K562 (cell line): ENCODE data around the gene BCO1. TPM values are rescaled to one million over a fixed set of nuclear protein-coding genes. Genes with fewer than 3 reads are reported as not detected.
A peak's percentile ranks its signal among the peaks of the same experiment; 100 is the strongest.

Experiments
- ARID3B ChIP-seq: fragments of 250-450 bp; sonication (Bioruptor Pico); IDR thresholded peaks from 2 replicates; pipeline ENCODE4 v1.4.0; 2020; ENCODE audit warnings: borderline replicate concordance
- BRD9 ChIP-seq: fragments of 450-650 bp; IDR thresholded peaks from 2 replicates; pipeline ENCODE4 v1.6.1; 2018; ENCODE audit warnings: low read depth; ENCODE audit not compliant: partially characterized antibody
- CEBPG ChIP-seq, 3 experiments: fragments of 200-800 bp in 1 of 3; sonication (Bioruptor generic) in 1 of 3; sonication (generic) in 1 of 3; formaldehyde crosslinking in 1 of 3; IDR thresholded peaks in 2 of 3; conservative IDR thresholded peaks in 1 of 3; 2 replicates each; pipeline versions ENCODE4 v1.6.1 to v1.8.0; 2016 to 2022; ENCODE audit warnings: missing compliant biosample characterization in 2 of 3, missing genetic modification characterization in 2 of 3, mild to moderate bottlenecking in 1 of 3, missing genetic modification reagents in 1 of 3
- CGGBP1 ChIP-seq: fragments of 250-450 bp; sonication (Bioruptor Pico); IDR thresholded peaks from 2 replicates; pipeline ENCODE4 v1.9.0; 2021; ENCODE audit warnings: mild to moderate bottlenecking
- EGR1 ChIP-seq: fragments of 450-650 bp; conservative IDR thresholded peaks from 2 replicates; pipeline ENCODE4 v1.6.1; 2017; ENCODE audit warnings: mild to moderate bottlenecking
- ELK1 ChIP-seq: sonication (generic); formaldehyde crosslinking; IDR thresholded peaks from 2 replicates; pipeline ENCODE4 v1.8.1; 2022; ENCODE audit warnings: missing genetic modification reagents
- FIP1L1 ChIP-seq: fragments of 200-400 bp; formaldehyde crosslinking; IDR thresholded peaks from 2 replicates; pipeline ENCODE4 v1.6.1; 2018; ENCODE audit warnings: mild to moderate bottlenecking, low read depth, low read length; ENCODE audit not compliant: poor library complexity, severe bottlenecking
- FOXP1 ChIP-seq: sonication (generic); formaldehyde crosslinking; IDR thresholded peaks from 2 replicates; pipeline ENCODE4 v1.8.0; 2022; ENCODE audit warnings: mild to moderate bottlenecking, missing genetic modification reagents
- JUND ChIP-seq, 2 experiments: IDR thresholded peaks; 2 replicates in 1 of 2; 3 replicates in 1 of 2; pipeline ENCODE4 v1.6.1; 2011; ENCODE audit warnings: borderline replicate concordance in 2 of 2, low read depth in 2 of 2, low read length in 2 of 2, improper control_type of control experiment in 1 of 2, missing biosample characterization in 1 of 2, missing genetic modification characterization in 1 of 2, missing genetic modification reagents in 1 of 2
- KDM4B ChIP-seq, 2 experiments: fragments of 450-650 bp in 1 of 2; sonication (generic) in 1 of 2; IDR thresholded peaks; 2 replicates each; pipeline ENCODE4 v1.6.1; 2016 to 2017; ENCODE audit warnings: borderline replicate concordance in 2 of 2, antibody characterized with exemption in 1 of 2, low read depth in 1 of 2, mild to moderate bottlenecking in 1 of 2
- MAX ChIP-seq: sonication (generic); formaldehyde crosslinking; IDR thresholded peaks from 2 replicates; pipeline ENCODE4 v1.9.0; 2022; ENCODE audit warnings: mild to moderate bottlenecking, missing genetic modification reagents
- MEIS2 ChIP-seq: fragments of 450-650 bp; IDR thresholded peaks from 2 replicates; pipeline ENCODE4 v1.6.1; 2014; ENCODE audit warnings: mild to moderate bottlenecking; ENCODE audit not compliant: partially characterized antibody
- MYNN ChIP-seq, 2 experiments: sonication (generic); formaldehyde crosslinking in 1 of 2; IDR thresholded peaks; 2 replicates each; pipeline versions ENCODE4 v1.5.0 to v1.6.1; 2016 to 2020; ENCODE audit warnings: antibody characterized with exemption in 1 of 2, missing genetic modification reagents in 1 of 2
- PHB2 ChIP-seq: fragments of 450-650 bp; IDR thresholded peaks from 2 replicates; pipeline ENCODE4 v1.6.1; 2017; ENCODE audit warnings: low read depth
- SMARCB1 ChIP-seq: IDR thresholded peaks from 2 replicates; pipeline ENCODE4 v1.6.1; 2011; ENCODE audit warnings: improper control_type of control experiment, low read depth; ENCODE audit not compliant: insufficient read length
- XRCC3 ChIP-seq: fragments of 450-650 bp; IDR thresholded peaks from 2 replicates; pipeline ENCODE4 v1.6.1; 2017; ENCODE audit warnings: mild to moderate bottlenecking, moderate library complexity
- ZBTB43 ChIP-seq: sonication (generic); formaldehyde crosslinking; IDR thresholded peaks from 2 replicates; pipeline ENCODE4 v1.8.0; 2023; ENCODE audit warnings: mild to moderate bottlenecking, missing genetic modification reagents
- ZFP30 ChIP-seq: fragments of 250-450 bp; sonication (Bioruptor Pico); IDR thresholded peaks from 2 replicates; pipeline ENCODE4 v1.8.0; 2022; ENCODE audit warnings: moderate library complexity, mild to moderate bottlenecking, inconsistent platforms, borderline replicate concordance
- ZNF224 ChIP-seq: sonication (generic); formaldehyde crosslinking; IDR thresholded peaks from 2 replicates; pipeline ENCODE4 v1.8.0; 2022; ENCODE audit warnings: mild to moderate bottlenecking, missing genetic modification reagents
- ZNF511 ChIP-seq: sonication (generic); formaldehyde crosslinking; IDR thresholded peaks from 2 replicates; pipeline ENCODE4 v1.8.0; 2022; ENCODE audit warnings: mild to moderate bottlenecking, missing genetic modification reagents
- ZNF589 ChIP-seq: fragments of 200-800 bp; sonication (Bioruptor generic); IDR thresholded peaks from 2 replicates; pipeline ENCODE4 v1.6.1; 2016; ENCODE audit warnings: low read depth, missing genetic modification characterization, missing compliant biosample characterization
- ZNF668 ChIP-seq: fragments of 250-450 bp; sonication (Bioruptor Pico); IDR thresholded peaks from 2 replicates; pipeline ENCODE4 v1.8.0; 2022; ENCODE audit warnings: mild to moderate bottlenecking, inconsistent platforms
- ZNF77 ChIP-seq: fragments of 250-450 bp; sonication (Bioruptor Pico); IDR thresholded peaks from 2 replicates; pipeline ENCODE4 v1.5.0; 2020
- polyA plus RNA-seq, 8 experiments: library from polyadenylated mRNA; depleted of rRNA in 4 of 8; stranded (reverse) in 5 of 8; unstranded in 3 of 8; fragments of >200 nt; fragmentation: Nextera tagmentation in 2 of 8; fragmentation: Illumina TruSeq in 1 of 8; extraction: Ambion mirVana in 2 of 8; extraction: Trizol in 1 of 8; gene quantifications; 2 replicates each; pipeline versions ENCODE4 v1.2.1 to v1.2.3, GENCODE V29; 2011 to 2014; ENCODE audit warnings: inconsistent platforms in 1 of 8, missing spikeins in 1 of 8
- total RNA-seq, 7 experiments: library from RNA; depleted of rRNA in 6 of 7; stranded (reverse); fragments of >200 nt in 6 of 7; fragmentation: Illumina TruSeq in 2 of 7; extraction: Trizol in 2 of 7; gene quantifications; 2 replicates each; pipeline versions ENCODE4 v1.2.1 to v1.2.3, GENCODE V29; 2011 to 2021; ENCODE audit warnings: low replicate concordance in 1 of 7

Gene BCO1
- total and polyA plus RNA-seq, 9 of the 15 experiments (the other 6 are each of a cell fraction or from before 2014, with no cell fraction given) = not detected

GRCh38 chr16:81321536-81321935, 83.0 kb downstream of the BCO1 start (continued):
- TF ChIP-seq EGR1 = 0 out of 2 replicates have a peak, but pooled peaks have one; percentile 14
- no peak for TF ChIP-seq PHB2
- no peak for TF ChIP-seq BRD9
- peak; percentile 64; the same call in 1 of the 2 replicates for TF ChIP-seq CEBPG (CRISPR knock-in tag; IDR thresholded peaks at IDR 0.05)
- TF ChIP-seq CEBPG (tag; conservative IDR thresholded peaks at IDR 0.05 in 1 of 2, IDR thresholded peaks at IDR 0.05 in 1 of 2) = peak; percentile 91 to 94
- TF ChIP-seq ARID3B (CRISPR knock-in tag) = no peak
- no peak for TF ChIP-seq SMARCB1
- no peak for TF ChIP-seq ZNF511 (CRISPR knock-in tag)
- TF ChIP-seq ZNF224 (CRISPR knock-in tag) = no peak
- TF ChIP-seq MEIS2 = no peak
- peak; percentile 23; the same call in 1 of the 2 replicates for TF ChIP-seq JUND (IDR thresholded peaks at IDR 0.05; ENCODE audit: borderline replicate concordance, low read depth, low read length)
- TF ChIP-seq JUND (tag; IDR thresholded peaks at IDR 0.05; ENCODE audit: borderline replicate concordance, low read depth, low read length) = no peak
- TF ChIP-seq FIP1L1 = no peak
- TF ChIP-seq XRCC3 = no peak
- TF ChIP-seq ELK1 = no peak
- no peak for TF ChIP-seq ZNF589 (CRISPR knock-in tag)
- no peak for TF ChIP-seq FOXP1 (CRISPR knock-in tag)
- no peak for TF ChIP-seq ZBTB43 (CRISPR knock-in tag)
- no peak for TF ChIP-seq MYNN (IDR thresholded peaks at IDR 0.05)
- TF ChIP-seq MYNN (CRISPR knock-in tag; IDR thresholded peaks at IDR 0.05) = no peak
- 0 out of 2 replicates have a peak, but pooled peaks have one; percentile 3 for TF ChIP-seq ZNF668 (CRISPR knock-in tag)
- no peak for TF ChIP-seq ZNF77 (CRISPR knock-in tag)
- no peak for TF ChIP-seq MAX (CRISPR knock-in tag)
- no peak for TF ChIP-seq ZFP30 (CRISPR knock-in tag)
- TF ChIP-seq CGGBP1 (CRISPR knock-in tag) = no peak
- no peak for TF ChIP-seq KDM4B (IDR thresholded peaks at IDR 0.05; ENCODE audit: borderline replicate concordance in 2 of 2, low read depth in 1 of 2)
